Esophagus squamous epithelium (tissue), 5 donors: ENCODE data around the gene OTOG. TPM values are rescaled to one million over a fixed set of nuclear protein-coding genes. Genes with fewer than 3 reads are reported as not detected.

Experiments used
- DNase-seq: peaks from one replicate; lab custom pipeline; 2025; lab: John Stamatoyannopoulos, UW
- H3K27ac ChIP-seq, 4 donors: fragments of 200-600 bp; sonication (generic); one replicate each; pipeline ENCODE4 v1.5.1; 2016 to 2019; ENCODE audit warnings: mild to moderate bottlenecking in 1 of 4
- H3K27me3 ChIP-seq, 4 donors: fragments of 200-600 bp; sonication (generic); 1 replicate in 3 of 4; 2 replicates in 1 of 4; pipeline versions ENCODE4 v1.5.1 to v1.6.0; 2017 to 2021; ENCODE audit warnings: antibody characterized with exemption in 1 of 4
- H3K36me3 ChIP-seq, 3 donors: fragments of 200-600 bp; sonication (generic); one replicate each; pipeline ENCODE4 v1.5.1; 2016 to 2019
- H3K4me1 ChIP-seq, 3 donors: fragments of 200-600 bp; sonication (generic); one replicate each; pipeline ENCODE4 v1.5.1; 2017 to 2019
- H3K4me3 ChIP-seq, 4 donors: fragments of 200-600 bp; sonication (generic); 1 replicate in 3 of 4; 2 replicates in 1 of 4; pipeline ENCODE4 v1.5.1; 2016 to 2019; ENCODE audit warnings: mild to moderate bottlenecking in 2 of 4, moderate library complexity in 1 of 4
- H3K9me3 ChIP-seq, 3 donors: fragments of 200-600 bp; sonication (generic); one replicate each; pipeline ENCODE4 v1.5.1; 2016 to 2019
- CTCF ChIP-seq, 6 experiments: fragments of 450-650 bp in 4 of 6; fragments of 200-600 bp in 2 of 6; sonication (generic) in 2 of 6; IDR thresholded peaks; one replicate each; pipeline ENCODE4 v1.5.1; 2016 to 2019; ENCODE audit warnings: antibody characterized with exemption in 6 of 6, mild to moderate bottlenecking in 4 of 6, moderate library complexity in 4 of 6
- POLR2A ChIP-seq, 4 donors: fragments of 450-650 bp; IDR thresholded peaks; one replicate each; pipeline ENCODE4 v1.6.1; 2017; ENCODE audit warnings: antibody characterized with exemption in 4 of 4, mild to moderate bottlenecking in 4 of 4, moderate library complexity in 3 of 4
- WGBS, 2 donors: methylation state at CpG; one replicate each; pipeline ENCODE4 v1.1.5; 2018; 5-methylcytosine and 5-hydroxymethylcytosine counted together
- intact Hi-C: fragments of 100-400 bp; cut with DNase I; formaldehyde crosslinking; loops from one replicate; pipeline ENCODE4 v1.15.0; 2022
- total RNA-seq, 4 donors: library from RNA; depleted of rRNA; stranded (reverse); fragments of >200 nt; gene quantifications; one replicate each; pipeline ENCODE4 v1.1.0, GENCODE V29; 2016
- donor health status: DM: yes; HTN: yes; CAD: no.

The OTOG gene
- total RNA-seq, 4 donors from 2014 or later, result not detected

GRCh38 chr11:17518366-17518765 lies 28.7 kb upstream of the OTOG start:
- intact Hi-C loops, result no loop called here
- no peak overlapping the region for H3K27ac ChIP-seq
- no peak overlapping the region for H3K4me3 ChIP-seq
- no peaks in the 10 kb centered on the region for H3K36me3 ChIP-seq
- H3K27me3 ChIP-seq, result no peaks in the 10 kb centered on the region
- no peaks in the 10 kb centered on the region for H3K4me1 ChIP-seq
- H3K9me3 ChIP-seq, result no peaks in the 10 kb centered on the region
- no peak for TF ChIP-seq POLR2A (IDR thresholded peaks at IDR 0.05)
- no peak for TF ChIP-seq CTCF (IDR thresholded peaks at IDR 0.05)
- 60 to 100% methylated on average over 1 of the region's 2 CpGs for WGBS, 2 donors
- DNase-seq, result no peak

GRCh38 chr11:17519061-17519885 lies 27.8 kb upstream of the OTOG start:
- H3K36me3 ChIP-seq, result no peaks in the 10 kb centered on the region
- no peaks in the 10 kb centered on the region for H3K27me3 ChIP-seq
- intact Hi-C loops, result no loop called here
- WGBS, 2 donors, result 68 to 76% methylated on average over 7 of the region's 7 CpGs
- no peak overlapping the region for H3K4me3 ChIP-seq
- DNase-seq, result no peak
- no peak overlapping the region for H3K27ac ChIP-seq
- H3K9me3 ChIP-seq, result no peaks in the 10 kb centered on the region
- TF ChIP-seq POLR2A (IDR thresholded peaks at IDR 0.05) (no peak), CTCF (IDR thresholded peaks at IDR 0.05) (no peak)
- H3K4me1 ChIP-seq, result no peaks in the 10 kb centered on the region

- intact Hi-C loops, result no loop called here
- TF ChIP-seq POLR2A (IDR thresholded peaks at IDR 0.05), result no peak
- TF ChIP-seq CTCF (IDR thresholded peaks at IDR 0.05), result no peak
- Histone ChIP-seq H3K4me1 (no peaks in the 10 kb centered on the region), H3K27me3 (peaks cover 0 to 3% (median 0%) of the 10 kb centered on the region in 4 donors), H3K4me3 (no peak overlapping the region), H3K36me3 (no peaks in the 10 kb centered on the region), H3K9me3 (no peaks in the 10 kb centered on the region), H3K27ac (no peak overlapping the region)
- WGBS, 2 donors, result 60 to 73% methylated on average over 11 of the region's 11 CpGs
- no peak for DNase-seq
Measured at GRCh38 chr11:17521106-17521900, 25.8 kb upstream of the OTOG start.

GRCh38 chr11:17522655-17523054 lies 24.4 kb upstream of the OTOG start:
- intact Hi-C loops, result no loop called here
- Histone ChIP-seq H3K9me3 (no peaks in the 10 kb centered on the region), H3K4me1 (no peaks in the 10 kb centered on the region), H3K27ac (no peak overlapping the region), H3K36me3 (no peaks in the 10 kb centered on the region), H3K27me3 (peaks cover 0 to 13% (median 0%) of the 10 kb centered on the region in 4 donors), H3K4me3 (no peak overlapping the region)
- WGBS, 2 donors, result 63 to 74% methylated on average over 2 to 7 of the region's 17 CpGs
- TF ChIP-seq POLR2A (IDR thresholded peaks at IDR 0.05), result no peak
- no peak for TF ChIP-seq CTCF (IDR thresholded peaks at IDR 0.05)
- DNase-seq, result no peak

- H3K4me3 ChIP-seq, result no peak overlapping the region
- H3K36me3 ChIP-seq, result no peaks in the 10 kb centered on the region
- no peaks in the 10 kb centered on the region for H3K9me3 ChIP-seq
- 92 to 94% methylated on average over 2 to 7 of the region's 9 CpGs for WGBS, 2 donors
- peaks cover 0 to 22% (median 0%) of the 10 kb centered on the region in 4 donors for H3K27me3 ChIP-seq
- DNase-seq, result no peak
- H3K4me1 ChIP-seq, result no peaks in the 10 kb centered on the region
- intact Hi-C loops, result no loop called here
- TF ChIP-seq CTCF (IDR thresholded peaks at IDR 0.05) (no peak), POLR2A (IDR thresholded peaks at IDR 0.05) (no peak)
- H3K27ac ChIP-seq, result no peak overlapping the region
Measured at GRCh38 chr11:17524221-17524620, 22.8 kb upstream of the OTOG start.
